A673 (cell line): Measurements from ENCODE around the gene BCS1L. TPM values are rescaled to one million over a fixed set of nuclear protein-coding genes. Genes with fewer than 3 reads are reported as not detected.

Experiments
- BruUV-seq: library from RNA; stranded (reverse); fragments of 400-500 nt; replicated peaks from 2 replicates; lab custom pipeline; 2021; lab: Mats Ljungman, UMichigan
- CTCF ChIA-PET: fragments of 300-600 bp; sonication (Branson Sonifier 250); formaldehyde crosslinking; loops from one replicate; lab custom pipeline; 2022; ENCODE audit warnings: antibody characterized with exemption; lab: Charles Lee
- POLR2A ChIA-PET: fragments of 300-600 bp; sonication (Branson Sonifier 250); formaldehyde crosslinking; loops from one replicate; lab custom pipeline; 2022; ENCODE audit warnings: antibody characterized with exemption; ENCODE audit not compliant: low non-redundant PET; lab: Charles Lee
- DNase-seq: peaks from one replicate; pipeline ENCODE4 v3.0.0-alpha.2; 2015; ENCODE audit warnings: low spot score
- H3K27ac ChIP-seq: fragments of 200-600 bp; sonication (generic); 2 replicates; pipeline ENCODE4 v1.5.1; 2016; ENCODE audit warnings: mixed run types, low read depth, mild to moderate bottlenecking, mixed read lengths, antibody characterized with exemption, low read length; ENCODE audit not compliant: poor library complexity, severe bottlenecking
- H3K27me3 ChIP-seq: fragments of 200-600 bp; sonication (generic); replicated peaks from 2 replicates; pipeline ENCODE4 v1.6.1; 2017; ENCODE audit warnings: mixed run types, low read depth, mild to moderate bottlenecking, mixed read lengths, antibody characterized with exemption, low read length; ENCODE audit not compliant: insufficient read depth, poor library complexity
- H3K36me3 ChIP-seq: fragments of 200-600 bp; sonication (generic); 2 replicates; pipeline ENCODE4 v1.6.1; 2016; ENCODE audit warnings: mixed run types, mild to moderate bottlenecking, mixed read lengths, antibody characterized with exemption, low read length; ENCODE audit not compliant: insufficient read depth, poor library complexity, severe bottlenecking
- H3K4me1 ChIP-seq: fragments of 200-600 bp; sonication (generic); 2 replicates; pipeline ENCODE4 v1.6.1; 2017; ENCODE audit warnings: mixed run types, mild to moderate bottlenecking, mixed read lengths, antibody characterized with exemption, low read length; ENCODE audit not compliant: insufficient read depth, poor library complexity, severe bottlenecking
- H3K4me3 ChIP-seq: fragments of 200-600 bp; sonication (generic); 2 replicates; pipeline ENCODE4 v1.5.1; 2016; ENCODE audit warnings: low read depth, mixed run types, mild to moderate bottlenecking, mixed read lengths, low read length; ENCODE audit not compliant: poor library complexity, severe bottlenecking
- H3K9me3 ChIP-seq: fragments of 200-600 bp; sonication (generic); 2 replicates; pipeline ENCODE4 v1.6.1; 2016; ENCODE audit warnings: mixed run types, low read depth, mild to moderate bottlenecking, mixed read lengths, antibody characterized with exemption, low read length; ENCODE audit not compliant: poor library complexity, severe bottlenecking
- EZH2 ChIP-seq: fragments of 200-600 bp; sonication (generic); IDR thresholded peaks from 2 replicates; pipeline ENCODE4 v1.6.1; 2017; ENCODE audit warnings: borderline replicate concordance, low read depth, mild to moderate bottlenecking, mixed read lengths, antibody characterized with exemption, low read length; ENCODE audit not compliant: poor library complexity, severe bottlenecking
- intact Hi-C: fragments of 100-400 bp; cut with micrococcal nuclease; formaldehyde crosslinking; loops from one replicate; pipeline ENCODE4 v1.10.0; 2022; ENCODE audit not compliant: unreplicated experiment
- total RNA-seq: library from RNA; stranded (reverse); gene quantifications from 2 replicates; pipeline ENCODE4 v1.2.3, GENCODE V29; 2021
- TF ChIP-seq, protein P1 (sequence below): fragments of 300-800, 200-600 bp; sonication (generic); conservative IDR thresholded peaks from 2 replicates; pipeline ENCODE4 v1.5.1; 2017; ENCODE audit warnings: low read depth, mild to moderate bottlenecking, antibody characterized with exemption, low read length, moderate library complexity, mixed read lengths

BCS1L gene
- total RNA-seq, 1 experiment from 2014 or later: 74.1 TPM

DNA sequence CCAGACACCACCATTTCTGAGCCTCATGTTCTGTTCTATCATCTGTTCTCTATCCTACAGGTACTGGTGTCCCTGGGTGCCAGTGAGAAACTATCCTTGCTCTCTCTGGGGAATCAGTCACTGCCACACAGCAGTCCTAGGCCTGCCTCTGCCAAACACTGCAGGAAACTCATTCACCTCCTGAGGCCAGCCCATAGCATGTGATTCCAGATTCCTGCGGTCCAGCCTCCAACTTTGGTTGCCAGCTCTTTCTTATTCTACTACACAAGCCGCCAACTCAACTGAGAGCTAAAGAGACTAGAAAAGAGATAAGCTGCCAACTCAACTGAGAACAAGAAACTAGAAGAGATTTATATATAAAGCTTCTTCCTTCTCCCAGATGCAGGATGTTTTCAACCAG lies 42.3 kb downstream of the BCS1L start:
- Histone ChIP-seq H3K9me3 (no peaks in the 10 kb centered on the region), H3K36me3 (peaks cover 5% of the 10 kb centered on the region), H3K27ac (no peak overlapping the region), H3K4me1 (no peaks in the 10 kb centered on the region), H3K27me3 (no peaks in the 10 kb centered on the region), H3K4me3 (no peak overlapping the region)
- POLR2A ChIA-PET: no interaction called here
- BruUV-seq: no TSS peak
- DNase-seq: no peak
- TF ChIP-seq, protein P1, sequence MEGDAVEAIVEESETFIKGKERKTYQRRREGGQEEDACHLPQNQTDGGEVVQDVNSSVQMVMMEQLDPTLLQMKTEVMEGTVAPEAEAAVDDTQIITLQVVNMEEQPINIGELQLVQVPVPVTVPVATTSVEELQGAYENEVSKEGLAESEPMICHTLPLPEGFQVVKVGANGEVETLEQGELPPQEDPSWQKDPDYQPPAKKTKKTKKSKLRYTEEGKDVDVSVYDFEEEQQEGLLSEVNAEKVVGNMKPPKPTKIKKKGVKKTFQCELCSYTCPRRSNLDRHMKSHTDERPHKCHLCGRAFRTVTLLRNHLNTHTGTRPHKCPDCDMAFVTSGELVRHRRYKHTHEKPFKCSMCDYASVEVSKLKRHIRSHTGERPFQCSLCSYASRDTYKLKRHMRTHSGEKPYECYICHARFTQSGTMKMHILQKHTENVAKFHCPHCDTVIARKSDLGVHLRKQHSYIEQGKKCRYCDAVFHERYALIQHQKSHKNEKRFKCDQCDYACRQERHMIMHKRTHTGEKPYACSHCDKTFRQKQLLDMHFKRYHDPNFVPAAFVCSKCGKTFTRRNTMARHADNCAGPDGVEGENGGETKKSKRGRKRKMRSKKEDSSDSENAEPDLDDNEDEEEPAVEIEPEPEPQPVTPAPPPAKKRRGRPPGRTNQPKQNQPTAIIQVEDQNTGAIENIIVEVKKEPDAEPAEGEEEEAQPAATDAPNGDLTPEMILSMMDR: no peak
- no peak for TF ChIP-seq EZH2
- CTCF ChIA-PET: interaction anchor here (0.9 kb wide), 1 partner anchor 8 kb away, joined by 3 read pairs; no protein-coding TSS in a partner anchor
- intact Hi-C loops: no loop called here

- H3K4me1 ChIP-seq: no peaks in the 10 kb centered on the region
- intact Hi-C loops: no loop called here
- TF ChIP-seq, protein P1: no peak
- no peak for TF ChIP-seq EZH2
- no peak overlapping the region for H3K4me3 ChIP-seq
- ChIA-PET CTCF (no interaction called here), POLR2A (no interaction called here)
- no peaks in the 10 kb centered on the region for H3K9me3 ChIP-seq
- DNase-seq: no peak
- H3K36me3 ChIP-seq: peaks cover 5% of the 10 kb centered on the region
- H3K27me3 ChIP-seq: no peaks in the 10 kb centered on the region
- no peak overlapping the region for H3K27ac ChIP-seq
- BruUV-seq: no TSS peak
Measured at GRCh38 chr2:218703341-218703740, 43.9 kb downstream of the BCS1L start.

DNA sequence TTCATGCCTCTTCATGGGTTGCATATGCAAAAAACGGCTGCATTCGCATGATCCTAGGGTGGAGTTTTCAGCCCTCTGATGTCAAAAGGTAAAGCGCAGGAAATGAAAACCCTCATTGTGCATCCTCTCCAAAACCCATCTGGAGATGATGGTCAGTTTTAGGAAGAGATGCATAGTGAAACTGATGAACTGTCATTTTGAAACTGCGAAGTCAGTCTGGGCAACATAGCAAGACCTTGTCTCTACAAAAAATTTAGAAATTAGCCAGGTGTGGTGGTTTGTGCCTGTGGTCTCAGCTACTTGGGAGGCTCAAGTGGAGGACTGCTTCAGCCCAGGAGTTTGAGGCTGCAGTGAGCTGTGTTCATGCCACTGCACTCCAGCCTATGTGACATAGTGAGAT lies 48.6 kb downstream of the BCS1L start:
- no peak for DNase-seq
- no TSS peak for BruUV-seq
- TF ChIP-seq, protein P1: no peak
- TF ChIP-seq EZH2: no peak
- H3K36me3 ChIP-seq: no peaks in the 10 kb centered on the region
- no peak overlapping the region for H3K27ac ChIP-seq
- intact Hi-C loops: no loop called here
- no peaks in the 10 kb centered on the region for H3K27me3 ChIP-seq
- peaks cover 6% of the 10 kb centered on the region for H3K4me1 ChIP-seq
- CTCF ChIA-PET: interaction anchor here (1.2 kb wide), 1 partner anchor 21 kb away, joined by 3 read pairs; no protein-coding TSS in a partner anchor
- POLR2A ChIA-PET: no interaction called here
- H3K4me3 ChIP-seq: no peak overlapping the region
- no peaks in the 10 kb centered on the region for H3K9me3 ChIP-seq
